Left lung (tissue), 10 donors: ENCODE results near the gene STAT3. TPM values are rescaled to one million over a fixed set of nuclear protein-coding genes. Genes with fewer than 3 reads are reported as not detected.
A peak's percentile ranks its signal among the peaks of the same experiment; 100 is the strongest.

ENCODE experiments used
- ATAC-seq: fragments of 200-7000 bp; cut with Tn5 transposase; one replicate; pipeline ENCODE4 v1.9.1; 2020; ENCODE audit warnings: moderate library complexity
- DNase-seq, 4 donors: peaks; one replicate each; pipeline ENCODE4 v3.0.0-alpha.2; 2013 to 2020
- H3K27ac ChIP-seq, 2 donors: fragments of 200-600 bp; sonication (generic) in 1 of 2; one replicate each; pipeline versions ENCODE4 v1.5.0 to v1.8.0; 2020 to 2021
- H3K27me3 ChIP-seq, 2 donors: fragments of 200-600 bp; sonication (generic) in 1 of 2; one replicate each; pipeline versions ENCODE4 v1.5.0 to v1.8.0; 2020 to 2021
- H3K36me3 ChIP-seq, 2 donors: fragments of 200-600 bp; sonication (generic) in 1 of 2; one replicate each; pipeline versions ENCODE4 v1.5.0 to v1.8.0; 2020 to 2021
- H3K4me1 ChIP-seq, 2 donors: fragments of 200-600 bp; one replicate each; pipeline ENCODE4 v1.8.0; 2021
- H3K4me3 ChIP-seq, 2 donors: fragments of 200-600 bp; sonication (generic) in 1 of 2; one replicate each; pipeline versions ENCODE4 v1.5.0 to v1.8.0; 2020 to 2021; ENCODE audit warnings: mild to moderate bottlenecking in 1 of 2
- H3K9me3 ChIP-seq, 2 donors: fragments of 200-600 bp; sonication (generic) in 1 of 2; one replicate each; pipeline versions ENCODE4 v1.5.0 to v1.8.0; 2020 to 2021
- intact Hi-C, 2 donors: fragments of 100-400 bp; cut with DNase I; formaldehyde crosslinking; loops; one replicate each; pipeline versions ENCODE4 v1.11.2 to v1.14.2; 2022
- polyA plus RNA-seq, 6 donors: library from polyadenylated mRNA; unstranded; fragments of 120-200 nt; gene quantifications; one replicate each; pipeline ENCODE4 v1.2.1, GENCODE V29; 2013; ENCODE audit not compliant: insufficient read length in 6 of 6
- total RNA-seq, 2 donors: library from RNA; stranded (reverse); fragmentation: NEBNext Ultra II Directional; extraction: Animal tissue kit (Norgen Biotek cat#: 25700); gene quantifications; one replicate each; pipeline ENCODE4 v1.2.1, GENCODE V29; 2021
- TF ChIP-seq, protein P1 (sequence below), 2 donors: fragments of 200-600 bp; sonication (generic) in 1 of 2; IDR thresholded peaks; one replicate each; pipeline versions ENCODE4 v1.5.0 to v1.8.0; 2021; ENCODE audit warnings: antibody characterized with exemption in 2 of 2
- donor health status: DM: no; HTN: yes; CAD: no.
- donor health status: DM: no; HTN: no; CAD: no.

STAT3 gene
- total and polyA plus RNA-seq, 8 donors, result 75.0 to 271 (median 80.5) TPM

DNA sequence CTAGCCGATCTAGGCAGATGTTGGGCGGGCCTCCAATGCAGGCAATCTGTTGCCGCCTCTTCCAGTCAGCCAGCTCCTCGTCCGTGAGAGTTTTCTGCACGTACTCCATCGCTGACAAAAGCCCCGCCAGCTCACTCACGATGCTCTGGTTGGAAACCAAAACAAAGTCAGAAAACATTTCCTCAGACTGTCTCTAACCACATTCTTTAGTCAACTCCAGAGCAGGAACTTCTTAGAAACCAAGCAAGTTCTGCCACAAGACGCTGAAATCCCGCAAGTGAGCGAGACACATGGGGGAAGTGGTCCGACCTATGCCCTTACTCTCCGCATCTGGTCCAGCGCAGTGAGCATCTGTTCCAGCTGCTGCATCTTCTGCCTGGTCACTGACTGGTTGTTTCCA is 50.8 kb downstream of the STAT3 start:
- TF ChIP-seq, protein P1, sequence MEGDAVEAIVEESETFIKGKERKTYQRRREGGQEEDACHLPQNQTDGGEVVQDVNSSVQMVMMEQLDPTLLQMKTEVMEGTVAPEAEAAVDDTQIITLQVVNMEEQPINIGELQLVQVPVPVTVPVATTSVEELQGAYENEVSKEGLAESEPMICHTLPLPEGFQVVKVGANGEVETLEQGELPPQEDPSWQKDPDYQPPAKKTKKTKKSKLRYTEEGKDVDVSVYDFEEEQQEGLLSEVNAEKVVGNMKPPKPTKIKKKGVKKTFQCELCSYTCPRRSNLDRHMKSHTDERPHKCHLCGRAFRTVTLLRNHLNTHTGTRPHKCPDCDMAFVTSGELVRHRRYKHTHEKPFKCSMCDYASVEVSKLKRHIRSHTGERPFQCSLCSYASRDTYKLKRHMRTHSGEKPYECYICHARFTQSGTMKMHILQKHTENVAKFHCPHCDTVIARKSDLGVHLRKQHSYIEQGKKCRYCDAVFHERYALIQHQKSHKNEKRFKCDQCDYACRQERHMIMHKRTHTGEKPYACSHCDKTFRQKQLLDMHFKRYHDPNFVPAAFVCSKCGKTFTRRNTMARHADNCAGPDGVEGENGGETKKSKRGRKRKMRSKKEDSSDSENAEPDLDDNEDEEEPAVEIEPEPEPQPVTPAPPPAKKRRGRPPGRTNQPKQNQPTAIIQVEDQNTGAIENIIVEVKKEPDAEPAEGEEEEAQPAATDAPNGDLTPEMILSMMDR (IDR thresholded peaks at IDR 0.05), result no peak
- H3K27me3 ChIP-seq, result no peaks in the 10 kb centered on the region
- ATAC-seq (peak; percentile 24), DNase-seq (no peak)
- intact Hi-C loops, result no loop called here
- peaks cover 3 to 94% of the 10 kb centered on the region in 2 donors for H3K36me3 ChIP-seq
- H3K4me1 ChIP-seq, result peaks cover 0 to 18% of the 10 kb centered on the region in 2 donors
- no peaks in the 10 kb centered on the region for H3K9me3 ChIP-seq
- H3K4me3 ChIP-seq, result no peak overlapping the region
- no peak overlapping the region for H3K27ac ChIP-seq

DNA sequence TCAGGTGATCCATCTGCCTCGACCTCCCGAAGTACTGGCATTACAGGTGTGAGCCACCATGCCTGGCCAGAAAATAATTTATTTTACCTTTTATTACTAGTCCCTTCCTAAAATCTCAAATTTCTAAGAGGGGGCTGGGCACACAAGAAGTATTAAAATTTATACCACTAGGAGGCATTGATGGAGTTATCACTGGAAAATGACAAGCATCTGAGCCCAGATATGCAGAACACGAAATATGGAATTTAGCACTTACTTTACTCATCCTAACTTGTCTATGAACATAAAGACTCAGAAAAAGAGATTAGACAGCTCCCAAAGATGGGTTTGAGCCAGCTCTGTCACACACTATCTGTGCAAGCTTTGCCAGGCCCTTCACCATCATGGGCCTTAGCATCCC is 53.6 kb downstream of the STAT3 start:
- Histone ChIP-seq H3K36me3 (peaks cover 10 to 94% of the 10 kb centered on the region in 2 donors), H3K4me1 (peaks cover 2 to 15% of the 10 kb centered on the region in 2 donors), H3K27me3 (no peaks in the 10 kb centered on the region), H3K27ac (no peak overlapping the region), H3K4me3 (no peak overlapping the region), H3K9me3 (no peaks in the 10 kb centered on the region)
- intact Hi-C loops, result no loop called here
- TF ChIP-seq, protein P1 (IDR thresholded peaks at IDR 0.05), result no peak
- DNase-seq (no peak), ATAC-seq (no peak)

DNA sequence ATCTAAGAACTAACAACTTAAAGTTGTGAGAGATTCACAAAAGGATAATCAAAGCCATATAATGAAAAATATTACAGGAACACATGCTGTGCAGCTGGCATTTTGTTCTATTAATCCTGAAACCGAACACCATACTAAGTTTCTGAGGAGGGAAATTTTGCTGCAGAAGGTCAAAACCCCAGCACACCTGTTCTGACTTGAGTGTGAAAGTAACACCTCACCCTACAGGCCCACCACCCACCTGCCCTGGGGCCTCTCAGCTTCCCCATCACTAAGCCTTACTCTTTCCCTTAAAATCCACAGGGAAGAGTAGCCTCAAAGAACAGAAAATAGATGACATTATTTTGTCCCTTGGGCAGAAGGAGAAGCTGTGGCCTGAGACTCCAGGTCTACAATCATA is 55.2 kb downstream of the STAT3 start:
- TF ChIP-seq, protein P1 (IDR thresholded peaks at IDR 0.05), result no peak
- intact Hi-C loops, result no loop called here
- peaks cover 14 to 18% of the 10 kb centered on the region in 2 donors for H3K4me1 ChIP-seq
- H3K27ac ChIP-seq, result no peak overlapping the region
- peaks cover 6 to 97% of the 10 kb centered on the region in 2 donors for H3K36me3 ChIP-seq
- ATAC-seq (no peak), DNase-seq (no peak)
- H3K9me3 ChIP-seq, result no peaks in the 10 kb centered on the region
- H3K27me3 ChIP-seq, result no peaks in the 10 kb centered on the region
- H3K4me3 ChIP-seq, result no peak overlapping the region

DNA sequence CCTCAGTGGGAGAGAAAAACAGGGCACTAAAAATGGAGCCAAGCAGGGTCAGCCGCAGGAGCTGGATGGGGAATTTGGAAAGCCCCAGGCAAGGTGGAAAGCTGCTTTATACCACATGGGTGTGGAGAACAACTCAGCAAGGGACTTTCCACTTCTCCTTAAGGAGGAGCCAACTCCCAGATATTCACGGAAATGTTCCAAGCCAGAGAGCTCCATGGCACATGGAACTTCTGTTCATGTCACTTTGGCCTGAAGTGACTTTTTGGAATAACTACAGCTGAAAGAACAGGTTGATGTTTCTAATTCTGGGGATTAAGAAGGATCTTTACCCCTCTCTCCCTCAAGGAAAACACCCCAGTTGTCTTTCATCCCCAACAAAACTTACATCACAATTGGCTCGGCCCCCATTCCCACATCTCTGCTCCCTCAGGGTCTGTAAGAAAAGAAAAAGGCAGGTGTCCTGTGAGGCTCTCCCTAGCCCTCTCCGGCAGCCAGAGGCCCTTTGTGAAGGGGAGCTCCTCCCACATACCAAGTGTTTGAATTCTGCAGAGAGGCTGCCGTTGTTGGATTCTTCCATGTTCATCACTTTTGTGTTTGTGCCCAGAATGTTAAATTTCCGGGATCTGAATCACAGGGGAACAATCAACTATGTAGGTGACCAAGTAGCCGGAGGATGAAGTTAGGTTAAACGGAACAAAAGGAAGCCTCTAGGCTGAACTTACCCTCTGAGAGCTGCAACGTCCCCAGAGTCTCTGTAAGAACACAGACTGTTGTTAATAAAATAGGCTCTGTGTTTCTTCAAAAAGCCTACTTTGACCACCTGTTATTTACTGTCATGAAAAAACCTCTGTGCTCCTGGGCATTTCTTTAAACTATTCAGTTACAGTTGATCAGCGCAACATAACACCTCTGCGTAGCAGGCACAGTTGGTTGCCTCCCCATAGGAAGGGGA is 58.9 kb downstream of the STAT3 start:
- no peaks in the 10 kb centered on the region for H3K9me3 ChIP-seq
- H3K4me1 ChIP-seq, result peaks cover 14 to 18% of the 10 kb centered on the region in 2 donors
- no peak overlapping the region for H3K4me3 ChIP-seq
- TF ChIP-seq, protein P1 (IDR thresholded peaks at IDR 0.05), result no peak
- H3K27ac ChIP-seq, result peak overlapping the region; percentile 43 to 65
- H3K27me3 ChIP-seq, result no peaks in the 10 kb centered on the region
- DNase-seq, result peak in 1 of 4 donors; percentile 34
- intact Hi-C loops, result loop anchor here in 1 of 2 donors (10.0 kb wide), 1 partner anchor 76 kb away; no protein-coding TSS in a partner anchor
- peaks cover 6 to 100% of the 10 kb centered on the region in 2 donors for H3K36me3 ChIP-seq
- ATAC-seq, result peak; percentile 74

DNA sequence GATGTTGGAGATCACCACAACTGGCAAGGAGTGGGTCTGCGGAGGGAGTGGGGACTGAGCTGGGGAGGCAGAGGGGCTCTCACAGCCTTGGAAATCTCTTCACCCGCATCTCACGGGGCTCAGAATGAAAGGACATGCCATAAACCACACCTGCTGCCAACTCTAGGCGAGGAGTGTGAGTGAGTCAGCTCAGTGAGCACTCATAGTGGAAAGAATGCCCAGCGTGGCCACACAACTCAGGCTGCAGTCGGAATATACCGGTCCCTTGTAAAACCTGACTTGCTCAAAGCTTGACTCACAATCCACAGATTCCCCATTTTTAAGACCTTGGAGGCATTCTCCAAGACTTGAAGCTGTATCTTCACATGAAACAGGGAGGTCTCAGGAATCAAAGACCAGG is 63.2 kb downstream of the STAT3 start:
- intact Hi-C loops, result loop anchor here in 1 of 2 donors (10.0 kb wide), 1 partner anchor 80 kb away; no protein-coding TSS in a partner anchor
- Histone ChIP-seq H3K27ac (peak overlapping the region; percentile 55), H3K4me3 (no peak overlapping the region), H3K4me1 (peaks cover 14 to 47% of the 10 kb centered on the region in 2 donors), H3K36me3 (peaks cover 0 to 100% of the 10 kb centered on the region in 2 donors), H3K9me3 (no peaks in the 10 kb centered on the region), H3K27me3 (no peaks in the 10 kb centered on the region)
- TF ChIP-seq, protein P1 (IDR thresholded peaks at IDR 0.05), result no peak
- DNase-seq (peak in 1 of 4 donors; percentile 63), ATAC-seq (peak; percentile 74)
